Mesendoderm (in vitro differentiated cells): ENCODE data around the gene CNTLN.
"Not testable (repeated sequence)": the region's sequence is repeated elsewhere in the genome, so short reads cannot be mapped to it uniquely, and the experiment has no call there.

Experiments used
- DNase-seq: peaks from one replicate; pipeline ENCODE4 v3.0.0; 2013
- H2AK5ac ChIP-seq: 2 replicates; pipeline ENCODE4 v1.6.1; 2013; ENCODE audit warnings: low read length, inconsistent platforms
- H2BK120ac ChIP-seq: 2 replicates; pipeline ENCODE4 v1.6.1; 2013; ENCODE audit warnings: low read depth, mild to moderate bottlenecking, low read length, moderate library complexity, mixed read lengths
- H2BK15ac ChIP-seq: replicated peaks from 2 replicates; pipeline ENCODE4 v1.6.1; 2013; ENCODE audit warnings: low read depth, mild to moderate bottlenecking, moderate library complexity
- H2BK5ac ChIP-seq: 2 replicates; pipeline ENCODE4 v1.6.1; 2013; ENCODE audit warnings: low read length, inconsistent platforms
- H3K18ac ChIP-seq: 2 replicates; pipeline ENCODE4 v1.6.1; 2013; ENCODE audit warnings: mild to moderate bottlenecking, low read length, mixed read lengths
- H3K23ac ChIP-seq: one replicate; pipeline ENCODE4 v1.6.1; 2013; ENCODE audit warnings: low read length
- H3K27ac ChIP-seq: 2 replicates; pipeline ENCODE4 v1.5.1; 2013; ENCODE audit warnings: low read depth, mild to moderate bottlenecking, inconsistent platforms, low read length, moderate library complexity
- H3K27me3 ChIP-seq: 2 replicates; pipeline ENCODE4 v1.6.1; 2013; ENCODE audit warnings: low read length, control low read depth, mild to moderate bottlenecking, inconsistent platforms; ENCODE audit not compliant: insufficient read depth, poor library complexity
- H3K36me3 ChIP-seq: 2 replicates; pipeline ENCODE4 v1.6.1; 2013; ENCODE audit warnings: low read length, inconsistent platforms; ENCODE audit not compliant: control insufficient read depth, insufficient read depth
- H3K4ac ChIP-seq: one replicate; pipeline ENCODE4 v1.6.1; 2013; ENCODE audit warnings: low read depth, mild to moderate bottlenecking, low read length, moderate library complexity
- H3K4me1 ChIP-seq: 2 replicates; pipeline ENCODE4 v1.6.1; 2013; ENCODE audit warnings: low read depth, low read length, inconsistent platforms; ENCODE audit not compliant: control insufficient read depth
- H3K4me2 ChIP-seq: 2 replicates; pipeline ENCODE4 v1.6.1; 2013; ENCODE audit warnings: low read length
- H3K4me3 ChIP-seq: 2 replicates; pipeline ENCODE4 v1.5.1; 2013; ENCODE audit warnings: mild to moderate bottlenecking, low read length
- H3K56ac ChIP-seq: one replicate; pipeline ENCODE4 v1.6.1; 2013; ENCODE audit warnings: low read length
- H3K79me1 ChIP-seq: 2 replicates; pipeline ENCODE4 v1.6.1; 2013; ENCODE audit warnings: low read length, inconsistent platforms
- H3K79me2 ChIP-seq: 2 replicates; pipeline ENCODE4 v1.6.1; 2013; ENCODE audit warnings: mild to moderate bottlenecking, low read length; ENCODE audit not compliant: control insufficient read depth, insufficient read depth
- H3K9ac ChIP-seq: 2 replicates; pipeline ENCODE4 v1.6.1; 2013; ENCODE audit warnings: low read length, inconsistent platforms
- H4K5ac ChIP-seq: one replicate; pipeline ENCODE4 v1.6.1; 2013; ENCODE audit warnings: low read length
- H4K8ac ChIP-seq: one replicate; pipeline ENCODE4 v1.6.1; 2013; ENCODE audit warnings: low read depth, mild to moderate bottlenecking, control low read depth, low read length, moderate library complexity
- WGBS: extraction: QIAGEN DNeasy Blood & Tissue Kit; methylation state at CpG from one replicate; pipeline ENCODE4 v1.1.7; 2013; ENCODE audit warnings: low lambda C conversion rate, missing lambda C conversion rate; ENCODE audit not compliant: insufficient coverage; ENCODE audit errors: extremely low coverage; 5-methylcytosine and 5-hydroxymethylcytosine counted together

CNTLN gene

GRCh38 chr9:17387565-17387964, 252.7 kb downstream of the CNTLN start:
- no peaks in the 10 kb centered on the region for H3K79me1 ChIP-seq
- H3K4me3 ChIP-seq: no peak overlapping the region
- no peak overlapping the region for H3K4me2 ChIP-seq
- no peak overlapping the region for H4K8ac ChIP-seq
- H2BK15ac ChIP-seq: no peak overlapping the region
- no peak overlapping the region for H3K9ac ChIP-seq
- H3K23ac ChIP-seq: no peak overlapping the region
- DNase-seq: no peak
- H2AK5ac ChIP-seq: no peak overlapping the region
- H3K56ac ChIP-seq: no peak overlapping the region
- H3K18ac ChIP-seq: no peak overlapping the region
- H3K27ac ChIP-seq: no peak overlapping the region
- H2BK120ac ChIP-seq: no peak overlapping the region
- H4K5ac ChIP-seq: no peak overlapping the region
- H2BK5ac ChIP-seq: no peak overlapping the region
- H3K79me2 ChIP-seq: no peaks in the 10 kb centered on the region
- no peaks in the 10 kb centered on the region for H3K36me3 ChIP-seq
- H3K27me3 ChIP-seq: no peaks in the 10 kb centered on the region
- no peak overlapping the region for H3K4ac ChIP-seq
- no peaks in the 10 kb centered on the region for H3K4me1 ChIP-seq

GRCh38 chr9:17389026-17389425, 254.2 kb downstream of the CNTLN start:
- WGBS: no CpG with 5 or more reads among the region's 1 CpG

GRCh38 chr9:17394881-17395510, 260.2 kb downstream of the CNTLN start:
- Histone ChIP-seq H3K56ac (no peak overlapping the region), H3K9ac (no peak overlapping the region), H3K27me3 (no peaks in the 10 kb centered on the region), H2BK120ac (no peak overlapping the region), H3K4me3 (no peak overlapping the region), H4K8ac (no peak overlapping the region), H3K27ac (no peak overlapping the region), H3K4me2 (no peak overlapping the region), H3K18ac (no peak overlapping the region), H3K36me3 (no peaks in the 10 kb centered on the region), H3K23ac (no peak overlapping the region), H2AK5ac (no peak overlapping the region), H3K79me2 (no peaks in the 10 kb centered on the region), H3K4ac (no peak overlapping the region), H3K4me1 (peaks cover 5% of the 10 kb centered on the region), H3K79me1 (no peaks in the 10 kb centered on the region), H2BK15ac (no peak overlapping the region), H4K5ac (no peak overlapping the region), H2BK5ac (no peak overlapping the region)
- no CpG with 5 or more reads among the region's 7 CpGs for WGBS
- DNase-seq: no peak

More at GRCh38 chr9:17389026-17389425, 254.2 kb downstream of the CNTLN start:
- Histone ChIP-seq H3K18ac (no peak overlapping the region), H3K36me3 (no peaks in the 10 kb centered on the region), H2AK5ac (no peak overlapping the region), H3K9ac (no peak overlapping the region), H4K8ac (no peak overlapping the region), H3K56ac (no peak overlapping the region), H3K4me3 (no peak overlapping the region), H2BK120ac (no peak overlapping the region), H3K27me3 (no peaks in the 10 kb centered on the region), H3K4me1 (no peaks in the 10 kb centered on the region), H4K5ac (no peak overlapping the region), H2BK15ac (no peak overlapping the region), H3K4ac (no peak overlapping the region), H3K27ac (no peak overlapping the region), H3K4me2 (no peak overlapping the region), H3K79me2 (no peaks in the 10 kb centered on the region), H3K79me1 (no peaks in the 10 kb centered on the region), H3K23ac (no peak overlapping the region), H2BK5ac (no peak overlapping the region)
- no peak for DNase-seq

- not testable (repeated sequence) for H3K79me2 ChIP-seq, H3K56ac ChIP-seq
Measured at GRCh38 chr9:17397166-17397728, 262.4 kb downstream of the CNTLN start.

GRCh38 chr9:17398350-17398749, 263.5 kb downstream of the CNTLN start:
- H3K36me3 ChIP-seq: no peaks in the 10 kb centered on the region
- DNase-seq: peak; percentile 18
- H2BK120ac ChIP-seq: no peak overlapping the region
- H3K27me3 ChIP-seq: no peaks in the 10 kb centered on the region
- H3K79me1 ChIP-seq: no peaks in the 10 kb centered on the region
- H4K5ac ChIP-seq: no peak overlapping the region
- no peak overlapping the region for H3K4ac ChIP-seq
- H3K27ac ChIP-seq: no peak overlapping the region
- no peak overlapping the region for H3K56ac ChIP-seq
- peaks cover 5% of the 10 kb centered on the region for H3K4me1 ChIP-seq
- no CpG with 5 or more reads among the region's 2 CpGs for WGBS
- H2BK15ac ChIP-seq: no peak overlapping the region
- no peak overlapping the region for H3K4me2 ChIP-seq
- H4K8ac ChIP-seq: no peak overlapping the region
- no peak overlapping the region for H3K4me3 ChIP-seq
- H3K79me2 ChIP-seq: no peaks in the 10 kb centered on the region
- no peak overlapping the region for H2AK5ac ChIP-seq
- H3K23ac ChIP-seq: no peak overlapping the region
- H2BK5ac ChIP-seq: no peak overlapping the region
- no peak overlapping the region for H3K18ac ChIP-seq
- H3K9ac ChIP-seq: no peak overlapping the region

More at GRCh38 chr9:17397166-17397728, 262.4 kb downstream of the CNTLN start:
- H3K27me3 ChIP-seq, H2AK5ac ChIP-seq, H3K9ac ChIP-seq, H3K4me2 ChIP-seq, H3K27ac ChIP-seq, H3K4me3 ChIP-seq, H2BK120ac ChIP-seq, H4K5ac ChIP-seq, H4K8ac ChIP-seq, H3K18ac ChIP-seq, H3K23ac ChIP-seq, H3K36me3 ChIP-seq, H3K79me1 ChIP-seq, H3K4ac ChIP-seq, H3K4me1 ChIP-seq, H2BK15ac ChIP-seq, H2BK5ac ChIP-seq: not testable (repeated sequence)
- no CpG with 5 or more reads among the region's 7 CpGs for WGBS
- DNase-seq: peak; percentile 70

- Histone ChIP-seq H3K9ac (no peak overlapping the region), H3K4ac (no peak overlapping the region), H2BK120ac (no peak overlapping the region), H2AK5ac (no peak overlapping the region), H3K36me3 (no peaks in the 10 kb centered on the region), H3K18ac (no peak overlapping the region), H4K8ac (no peak overlapping the region), H2BK15ac (no peak overlapping the region), H3K23ac (no peak overlapping the region), H3K27ac (no peak overlapping the region), H3K56ac (no peak overlapping the region), H3K4me3 (no peak overlapping the region), H3K79me2 (no peaks in the 10 kb centered on the region), H3K4me1 (peaks cover 5% of the 10 kb centered on the region), H3K27me3 (no peaks in the 10 kb centered on the region), H3K4me2 (no peak overlapping the region), H2BK5ac (no peak overlapping the region), H4K5ac (no peak overlapping the region), H3K79me1 (no peaks in the 10 kb centered on the region)
- WGBS: no CpG with 5 or more reads among the region's 2 CpGs
- no peak for DNase-seq
Measured at GRCh38 chr9:17401858-17402257, 267.0 kb downstream of the CNTLN start.
